Neuronal stem cell (in vitro differentiated cells): ENCODE data around the gene CPNE5.
A peak's percentile ranks its signal among the peaks of the same experiment; 100 is the strongest.

ENCODE experiments used
- DNase-seq: peaks from one replicate; pipeline ENCODE4 v3.0.0-alpha.2; 2013; ENCODE audit warnings: low spot score
- H2AFZ ChIP-seq: one replicate; pipeline ENCODE4 v1.6.1; 2013; ENCODE audit warnings: mild to moderate bottlenecking, low read length, inconsistent platforms
- H2AK5ac ChIP-seq: 2 replicates; pipeline ENCODE4 v1.6.1; 2013; ENCODE audit warnings: low read depth, mild to moderate bottlenecking, inconsistent platforms, low read length, moderate library complexity, mixed read lengths
- H2BK120ac ChIP-seq: 2 replicates; pipeline ENCODE4 v1.6.1; 2013; ENCODE audit warnings: low read depth, mild to moderate bottlenecking, inconsistent platforms, low read length, moderate library complexity, mixed read lengths
- H2BK12ac ChIP-seq: one replicate; pipeline ENCODE4 v1.6.1; 2013; ENCODE audit warnings: low read length, inconsistent platforms
- H2BK15ac ChIP-seq: 2 replicates; pipeline ENCODE4 v1.6.1; 2013; ENCODE audit warnings: mild to moderate bottlenecking, low read length, inconsistent platforms, mixed read lengths
- H2BK5ac ChIP-seq: one replicate; pipeline ENCODE4 v1.6.1; 2013; ENCODE audit warnings: inconsistent platforms, mild to moderate bottlenecking, low read length, moderate library complexity
- H3K14ac ChIP-seq: one replicate; pipeline ENCODE4 v1.6.1; 2013; ENCODE audit warnings: low read length, inconsistent platforms
- H3K18ac ChIP-seq: 2 replicates; pipeline ENCODE4 v1.6.1; 2013; ENCODE audit warnings: low read length, inconsistent platforms
- H3K23ac ChIP-seq: 2 replicates; pipeline ENCODE4 v1.6.1; 2013; ENCODE audit warnings: low read depth, mild to moderate bottlenecking, mixed read lengths, low read length, inconsistent platforms; ENCODE audit not compliant: poor library complexity
- H3K27ac ChIP-seq: replicated peaks from 3 replicates; pipeline ENCODE4 v1.5.1; 2013; ENCODE audit warnings: low read length, inconsistent platforms
- H3K27me3 ChIP-seq, 3 experiments: 2 replicates each; pipeline ENCODE4 v1.6.1; 2013; ENCODE audit warnings: low read length in 3 of 3, mild to moderate bottlenecking in 2 of 3, inconsistent platforms in 1 of 3, low read depth in 1 of 3, mixed read lengths in 1 of 3, moderate library complexity in 1 of 3; ENCODE audit not compliant: control insufficient read depth in 3 of 3, insufficient read depth in 3 of 3
- H3K36me3 ChIP-seq, 2 donors: replicated peaks in 1 of 2; 2 replicates each; pipeline ENCODE4 v1.6.1; 2013; ENCODE audit warnings: low read length in 2 of 2; ENCODE audit not compliant: control insufficient read depth in 2 of 2, insufficient read depth in 2 of 2
- H3K4ac ChIP-seq: 2 replicates; pipeline ENCODE4 v1.6.1; 2013; ENCODE audit warnings: inconsistent platforms, mild to moderate bottlenecking, low read length, moderate library complexity
- H3K4me1 ChIP-seq, 2 donors: 1 replicate in 1 of 2; 2 replicates in 1 of 2; pipeline ENCODE4 v1.6.1; 2013; ENCODE audit warnings: low read length in 2 of 2, low read depth in 1 of 2; ENCODE audit not compliant: control insufficient read depth in 2 of 2, insufficient read depth in 1 of 2
- H3K4me2 ChIP-seq: one replicate; pipeline ENCODE4 v1.6.1; 2013; ENCODE audit warnings: mild to moderate bottlenecking, low read length, inconsistent platforms; ENCODE audit not compliant: insufficient read depth, poor library complexity, severe bottlenecking
- H3K4me3 ChIP-seq, 2 donors: 2 replicates each; pipeline ENCODE4 v1.5.1; 2013; ENCODE audit warnings: low read length in 2 of 2, mild to moderate bottlenecking in 2 of 2, inconsistent platforms in 1 of 2, moderate library complexity in 1 of 2
- H3K79me1 ChIP-seq: one replicate; pipeline ENCODE4 v1.6.1; 2013; ENCODE audit warnings: low read depth, mild to moderate bottlenecking, inconsistent platforms, low read length, moderate library complexity
- H3K9ac ChIP-seq: one replicate; pipeline ENCODE4 v1.6.1; 2013; ENCODE audit warnings: mild to moderate bottlenecking, low read depth, low read length, inconsistent platforms; ENCODE audit not compliant: poor library complexity
- H3K9me3 ChIP-seq, 2 donors: replicated peaks in 1 of 2; 2 replicates each; pipeline versions ENCODE3 to v1.6.1; 2013; ENCODE audit warnings: low read length in 2 of 2, mild to moderate bottlenecking in 2 of 2, inconsistent platforms in 1 of 2, low read depth in 1 of 2, mixed read lengths in 1 of 2, moderate library complexity in 1 of 2; ENCODE audit not compliant: control insufficient read depth in 2 of 2, insufficient read depth in 1 of 2
- H4K8ac ChIP-seq: one replicate; pipeline ENCODE4 v1.6.1; 2013; ENCODE audit warnings: low read depth, mild to moderate bottlenecking, inconsistent platforms, low read length, moderate library complexity
- H4K91ac ChIP-seq: one replicate; pipeline ENCODE4 v1.6.1; 2013; ENCODE audit warnings: low read length, low read depth, mild to moderate bottlenecking, inconsistent platforms; ENCODE audit not compliant: poor library complexity
- WGBS, 2 donors: extraction: QIAGEN DNeasy Blood & Tissue Kit; methylation state at CpG; one replicate each; pipeline ENCODE4 v1.1.7; 2013; ENCODE audit warnings: missing lambda C conversion rate in 2 of 2, mixed read lengths in 1 of 2; ENCODE audit not compliant: insufficient read length in 2 of 2, insufficient replicate concordance in 1 of 2; ENCODE audit errors: extremely low coverage in 2 of 2; 5-methylcytosine and 5-hydroxymethylcytosine counted together

The CPNE5 gene

DNA sequence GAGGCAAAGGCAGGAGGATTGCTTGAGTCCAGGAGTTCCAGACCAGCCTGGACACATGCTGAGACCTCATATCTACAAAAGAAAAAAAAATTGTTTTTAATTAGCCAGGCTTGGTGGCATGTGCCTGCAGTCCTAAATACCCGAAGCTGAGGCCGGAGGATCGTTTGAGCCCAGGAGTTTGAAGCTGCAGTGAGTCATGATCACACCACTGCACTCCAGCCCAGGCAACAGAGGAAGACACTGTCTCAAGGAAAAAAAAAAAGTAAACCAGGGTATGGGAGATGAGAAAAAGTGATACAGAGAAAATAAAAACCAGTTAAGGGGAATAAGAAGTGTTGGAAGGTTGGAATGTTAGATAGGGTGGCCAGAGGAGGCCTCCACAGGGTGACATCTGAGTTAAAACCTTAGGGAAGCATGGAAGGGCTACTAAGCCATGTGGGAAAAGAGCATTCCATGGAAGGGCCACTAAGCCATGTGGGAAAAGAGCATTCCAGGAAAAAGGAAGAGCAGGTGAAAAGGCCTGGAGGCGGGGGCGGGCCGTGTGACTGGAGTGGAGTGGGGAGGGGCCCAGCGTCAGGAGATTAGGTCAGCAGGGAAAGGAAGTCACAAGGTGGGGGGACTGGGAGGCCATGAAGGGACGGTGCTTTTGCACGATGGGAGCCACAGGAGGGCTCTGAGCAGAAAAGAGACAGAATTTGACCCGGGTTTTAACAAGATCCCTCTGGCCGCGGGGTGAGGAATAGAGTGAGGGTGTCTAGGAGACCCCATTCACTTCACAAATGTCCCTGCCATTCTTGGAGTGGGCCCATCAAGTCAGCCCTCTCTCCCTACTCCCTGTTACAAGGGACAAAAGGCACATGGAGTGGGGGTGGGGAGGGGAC is 18.3 kb downstream of the CPNE5 start:
- Histone ChIP-seq H3K4me3 (no peak overlapping the region), H2BK120ac (no peak overlapping the region), H3K9ac (no peak overlapping the region), H4K91ac (no peak overlapping the region), H3K4me2 (no peak overlapping the region), H3K4ac (no peak overlapping the region), H3K9me3 (no peaks in the 10 kb centered on the region), H3K27me3 (no peaks in the 10 kb centered on the region), H3K4me1 (peaks cover 29% of the 10 kb centered on the region in 2 donors), H2AK5ac (peak overlapping the region; percentile 36), H3K14ac (no peak overlapping the region), H2BK12ac (no peak overlapping the region), H3K27ac (peak overlapping the region; percentile 40), H3K18ac (peak overlapping the region; percentile 16), H2BK5ac (no peak overlapping the region), H2AFZ (peak overlapping the region; percentile 38), H3K79me1 (no peaks in the 10 kb centered on the region), H4K8ac (no peak overlapping the region), H2BK15ac (no peak overlapping the region), H3K36me3 (no peaks in the 10 kb centered on the region), H3K23ac (no peak overlapping the region)
- no CpG with 5 or more reads among the region's 12 CpGs for WGBS, 2 donors
- no peak for DNase-seq

DNA sequence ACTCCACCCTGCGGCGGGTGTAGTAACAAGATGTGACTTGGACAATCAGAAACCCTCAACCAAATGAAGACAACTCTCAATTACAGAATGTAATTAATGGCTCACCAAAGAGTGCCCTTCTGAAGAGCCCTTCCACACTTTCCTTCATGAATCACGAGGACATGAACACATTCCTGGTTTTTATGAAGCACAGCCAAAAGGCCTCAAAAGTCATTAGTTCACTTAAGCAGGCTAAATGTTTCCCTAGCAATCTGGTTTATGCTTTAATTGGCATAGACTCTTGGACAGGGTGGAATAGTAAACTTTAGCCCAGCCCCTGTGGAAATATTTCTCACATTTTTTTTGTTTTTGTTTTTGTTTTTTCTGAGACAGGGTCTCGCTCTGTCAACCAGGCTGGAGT is 20.5 kb downstream of the CPNE5 start:
- no peak overlapping the region for H3K4me2 ChIP-seq
- no peaks in the 10 kb centered on the region for H3K36me3 ChIP-seq
- H2AK5ac ChIP-seq, result no peak overlapping the region
- H2AFZ ChIP-seq, result no peak overlapping the region
- no peak overlapping the region for H3K14ac ChIP-seq
- no peak overlapping the region for H3K9ac ChIP-seq
- H2BK5ac ChIP-seq, result no peak overlapping the region
- DNase-seq, result no peak
- H3K18ac ChIP-seq, result no peak overlapping the region
- H2BK12ac ChIP-seq, result no peak overlapping the region
- H2BK15ac ChIP-seq, result no peak overlapping the region
- H4K91ac ChIP-seq, result no peak overlapping the region
- peaks cover 0 to 4% (median 0%) of the 10 kb centered on the region in 3 experiments for H3K27me3 ChIP-seq
- H3K4me3 ChIP-seq, result no peak overlapping the region
- H3K79me1 ChIP-seq, result no peaks in the 10 kb centered on the region
- no peak overlapping the region for H3K27ac ChIP-seq
- WGBS, 2 donors, result no CpG with 5 or more reads among the region's 4 CpGs
- H3K23ac ChIP-seq, result no peak overlapping the region
- no peak overlapping the region for H2BK120ac ChIP-seq
- no peaks in the 10 kb centered on the region for H3K9me3 ChIP-seq
- peaks cover 24 to 31% of the 10 kb centered on the region in 2 donors for H3K4me1 ChIP-seq
- no peak overlapping the region for H3K4ac ChIP-seq
- H4K8ac ChIP-seq, result no peak overlapping the region

DNA sequence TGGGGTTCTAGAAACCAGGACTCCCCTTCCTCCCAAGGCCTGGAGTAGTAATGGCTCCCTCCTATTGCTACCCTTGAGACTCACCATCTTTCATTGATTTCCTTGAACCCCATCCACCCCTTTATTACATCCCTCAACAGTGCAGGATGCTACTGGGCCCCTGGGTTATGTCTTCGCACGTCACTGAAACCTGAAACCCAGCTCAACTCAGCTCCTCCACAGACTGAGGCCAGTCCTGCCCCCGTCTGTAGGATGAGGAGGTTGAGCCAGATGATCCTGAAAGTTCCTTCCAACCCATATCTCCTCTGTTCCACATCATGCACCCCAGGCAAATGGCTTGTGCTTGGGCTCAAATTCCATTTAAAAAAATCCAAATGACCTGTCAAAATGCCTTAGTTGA is 21.4 kb downstream of the CPNE5 start:
- Histone ChIP-seq H3K4me3 (no peak overlapping the region), H2BK120ac (no peak overlapping the region), H2AFZ (no peak overlapping the region), H2BK5ac (no peak overlapping the region), H2BK15ac (no peak overlapping the region), H3K36me3 (no peaks in the 10 kb centered on the region), H3K27ac (no peak overlapping the region), H3K18ac (no peak overlapping the region), H3K4ac (no peak overlapping the region), H3K9me3 (no peaks in the 10 kb centered on the region), H3K9ac (no peak overlapping the region), H3K27me3 (peaks cover 0 to 4% (median 0%) of the 10 kb centered on the region in 3 experiments), H2BK12ac (no peak overlapping the region), H3K79me1 (no peaks in the 10 kb centered on the region), H3K4me2 (no peak overlapping the region), H4K91ac (no peak overlapping the region), H3K4me1 (peaks cover 17 to 24% of the 10 kb centered on the region in 2 donors), H4K8ac (no peak overlapping the region), H3K14ac (no peak overlapping the region), H2AK5ac (no peak overlapping the region), H3K23ac (no peak overlapping the region)
- DNase-seq, result no peak
- WGBS, 2 donors, result no CpG with 5 or more reads among the region's 3 CpGs

DNA sequence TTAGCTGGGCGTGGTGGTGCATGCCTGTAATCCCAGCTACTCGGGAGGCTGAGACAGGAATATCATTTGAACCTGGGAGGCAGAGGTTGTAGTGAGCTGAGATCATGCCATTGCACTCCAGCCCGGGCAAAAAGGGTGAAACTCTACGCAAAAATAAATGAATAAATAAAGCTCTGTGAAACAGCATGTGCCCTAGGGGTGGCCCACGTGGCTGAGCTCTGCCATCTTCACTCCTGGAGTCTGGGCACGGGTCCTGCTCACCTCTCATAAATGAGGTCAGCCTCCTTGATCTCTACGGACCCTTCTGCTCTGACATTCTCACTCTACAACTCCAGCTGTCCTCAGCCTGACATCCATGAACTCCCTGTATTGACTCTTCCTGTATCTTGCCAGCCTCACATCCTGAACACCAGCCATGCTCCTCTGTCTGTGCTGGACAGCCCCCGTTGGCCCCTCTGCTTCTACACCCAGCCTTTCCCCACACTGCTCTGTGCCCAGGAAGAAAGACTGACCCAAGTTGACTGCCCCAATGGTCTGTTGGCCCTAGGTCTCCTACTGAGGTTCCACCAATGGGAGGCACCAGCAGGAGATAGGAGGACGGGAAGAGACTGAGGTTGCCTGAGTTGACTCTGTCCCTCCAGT is 21.9 kb downstream of the CPNE5 start:
- Histone ChIP-seq H3K4me3 (no peak overlapping the region), H3K36me3 (no peaks in the 10 kb centered on the region), H3K14ac (no peak overlapping the region), H3K4me2 (no peak overlapping the region), H2BK5ac (no peak overlapping the region), H3K4me1 (peaks cover 14 to 19% of the 10 kb centered on the region in 2 donors), H4K91ac (no peak overlapping the region), H2BK12ac (no peak overlapping the region), H3K9ac (no peak overlapping the region), H2AFZ (no peak overlapping the region), H2BK15ac (no peak overlapping the region), H2AK5ac (no peak overlapping the region), H4K8ac (no peak overlapping the region), H3K18ac (no peak overlapping the region), H3K9me3 (no peaks in the 10 kb centered on the region), H3K4ac (no peak overlapping the region), H3K23ac (no peak overlapping the region), H3K27ac (no peak overlapping the region), H3K27me3 (peaks cover 0 to 4% (median 0%) of the 10 kb centered on the region in 3 experiments), H3K79me1 (no peaks in the 10 kb centered on the region), H2BK120ac (no peak overlapping the region)
- no peak for DNase-seq
- WGBS, 2 donors, result no CpG with 5 or more reads among the region's 9 CpGs
